GM12801 (cell line): ENCODE data around the gene B3GLCT.

Experiments used
- TF ChIP-seq, protein P1 (sequence below): IDR thresholded peaks from one replicate; pipeline ENCODE4 v1.5.1; 2011; ENCODE audit warnings: control low read depth; ENCODE audit not compliant: insufficient read length; ENCODE audit errors: extremely low read depth

Gene B3GLCT

GRCh38 chr13:31352467-31352866 is 152.7 kb downstream of the B3GLCT start:
- TF ChIP-seq, protein P1, sequence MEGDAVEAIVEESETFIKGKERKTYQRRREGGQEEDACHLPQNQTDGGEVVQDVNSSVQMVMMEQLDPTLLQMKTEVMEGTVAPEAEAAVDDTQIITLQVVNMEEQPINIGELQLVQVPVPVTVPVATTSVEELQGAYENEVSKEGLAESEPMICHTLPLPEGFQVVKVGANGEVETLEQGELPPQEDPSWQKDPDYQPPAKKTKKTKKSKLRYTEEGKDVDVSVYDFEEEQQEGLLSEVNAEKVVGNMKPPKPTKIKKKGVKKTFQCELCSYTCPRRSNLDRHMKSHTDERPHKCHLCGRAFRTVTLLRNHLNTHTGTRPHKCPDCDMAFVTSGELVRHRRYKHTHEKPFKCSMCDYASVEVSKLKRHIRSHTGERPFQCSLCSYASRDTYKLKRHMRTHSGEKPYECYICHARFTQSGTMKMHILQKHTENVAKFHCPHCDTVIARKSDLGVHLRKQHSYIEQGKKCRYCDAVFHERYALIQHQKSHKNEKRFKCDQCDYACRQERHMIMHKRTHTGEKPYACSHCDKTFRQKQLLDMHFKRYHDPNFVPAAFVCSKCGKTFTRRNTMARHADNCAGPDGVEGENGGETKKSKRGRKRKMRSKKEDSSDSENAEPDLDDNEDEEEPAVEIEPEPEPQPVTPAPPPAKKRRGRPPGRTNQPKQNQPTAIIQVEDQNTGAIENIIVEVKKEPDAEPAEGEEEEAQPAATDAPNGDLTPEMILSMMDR, result no peak

DNA sequence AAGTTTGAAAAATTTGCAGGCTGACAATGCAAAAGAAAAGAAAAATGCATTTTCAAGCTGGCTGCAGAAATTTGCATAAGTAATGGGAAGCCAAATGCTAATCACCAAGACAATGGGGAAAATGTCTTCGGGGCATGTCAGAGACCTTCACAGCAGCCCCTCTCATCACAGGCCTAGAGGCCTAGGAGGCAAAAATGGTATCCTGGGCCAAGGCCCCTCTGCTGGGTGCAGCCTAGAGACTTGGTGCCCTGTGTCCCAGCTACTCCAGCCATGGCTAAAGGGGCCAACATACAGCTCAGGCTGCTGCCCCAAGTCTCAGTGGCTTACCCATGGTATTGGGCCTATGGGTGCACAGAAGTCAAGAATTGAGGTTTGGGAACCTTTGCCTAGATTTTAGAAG is 155.2 kb downstream of the B3GLCT start:
- TF ChIP-seq, protein P1, result no peak

GRCh38 chr13:31356991-31357390 is 157.2 kb downstream of the B3GLCT start:
- TF ChIP-seq, protein P1, result no peak

DNA sequence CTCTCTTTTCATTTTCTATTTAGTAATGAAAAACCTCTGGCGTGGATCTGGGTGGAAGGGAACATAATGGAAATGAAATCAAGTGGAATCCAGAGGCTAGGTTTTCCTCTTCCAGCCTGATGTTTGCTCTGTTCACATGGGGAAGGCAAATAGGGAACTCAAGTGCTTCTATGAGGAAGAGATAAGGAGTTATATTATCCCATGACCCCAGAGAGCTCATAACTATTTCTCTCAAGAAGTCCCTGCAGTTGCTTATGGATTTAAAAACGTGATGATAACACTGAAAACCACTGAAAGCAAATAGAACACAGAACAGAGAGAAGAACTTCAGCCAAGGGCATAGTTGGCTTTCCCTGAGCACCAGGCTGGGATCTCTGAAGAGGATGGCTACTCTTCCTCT is 157.8 kb downstream of the B3GLCT start:
- TF ChIP-seq, protein P1, result no peak

- TF ChIP-seq, protein P1, result no peak
Observed at GRCh38 chr13:31361673-31362072, 161.9 kb downstream of the B3GLCT start.

DNA sequence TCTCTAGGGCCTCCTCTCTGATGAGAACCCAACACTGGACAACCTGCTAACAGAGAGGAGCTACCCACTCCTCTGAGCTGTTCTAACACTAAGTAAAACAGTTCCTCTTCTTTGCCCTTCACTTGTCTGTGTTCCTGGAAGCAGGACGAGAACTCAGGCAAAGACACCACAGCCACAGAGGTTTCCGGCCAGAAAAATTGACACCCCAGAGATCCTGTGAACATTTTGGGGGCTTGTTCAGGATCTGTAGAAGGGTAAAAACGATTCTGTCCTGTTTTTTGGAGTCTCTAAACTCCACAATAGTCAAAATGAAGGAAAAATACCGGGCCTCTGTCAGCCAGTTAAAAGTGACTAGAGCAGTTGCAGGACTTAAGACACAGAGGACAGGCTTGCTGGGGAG is 165.9 kb downstream of the B3GLCT start:
- TF ChIP-seq, protein P1, result no peak

DNA sequence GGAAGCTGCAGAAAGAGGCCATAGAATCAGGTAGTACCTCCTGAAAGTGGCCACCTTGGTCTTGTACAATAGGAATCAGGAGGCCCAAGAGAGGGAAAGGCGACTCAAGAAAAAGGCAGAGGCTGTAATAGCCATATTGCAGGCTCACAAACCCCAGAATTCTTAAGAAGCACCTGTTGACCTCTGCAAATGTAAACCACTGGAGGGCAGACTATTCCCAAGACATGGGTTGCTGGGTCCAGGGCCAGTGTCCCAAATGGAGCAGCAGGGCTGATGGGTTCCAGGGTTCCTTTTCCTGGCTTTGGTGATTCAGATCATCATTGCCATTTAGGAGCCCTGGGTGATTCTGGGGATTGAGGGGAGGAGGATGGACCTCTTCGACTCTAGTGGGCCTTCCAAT is 167.6 kb downstream of the B3GLCT start:
- TF ChIP-seq, protein P1, result no peak

DNA sequence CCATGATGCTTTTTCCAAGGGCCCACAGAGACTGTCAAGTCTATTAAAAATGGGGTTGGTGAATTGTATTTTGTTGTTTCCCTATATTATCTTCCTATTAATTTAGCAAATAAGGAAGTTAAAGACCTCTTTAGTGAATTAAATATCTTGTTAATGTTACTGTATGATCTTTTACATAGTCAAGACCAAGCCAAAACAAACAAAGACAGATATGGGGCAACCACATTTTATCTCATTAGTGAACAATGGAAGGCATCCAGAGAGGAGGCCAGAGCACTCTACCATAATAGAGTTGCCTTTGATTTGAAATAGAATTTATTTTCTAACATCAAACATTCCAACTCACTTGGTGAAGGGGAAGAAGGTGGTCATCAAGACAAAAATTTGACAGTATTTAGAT is 169.4 kb downstream of the B3GLCT start:
- TF ChIP-seq, protein P1, result no peak
